AG04449 (cell line): ENCODE results near the gene TBX19.

ENCODE experiments used
- CTCF ChIA-PET: fragments of 350-600 bp; formaldehyde crosslinking; extraction: SDS; loops from one replicate; lab custom pipeline; 2021; ENCODE audit warnings: antibody characterized with exemption; lab: Yijun Ruan, JAX
- POLR2A ChIA-PET: fragments of 400-600, 350-600 bp; formaldehyde crosslinking; extraction: SDS; loops from one replicate; lab custom pipeline; 2020; ENCODE audit warnings: antibody characterized with exemption, inconsistent platforms; lab: Yijun Ruan, JAX
- DNase-seq: peaks from one replicate; pipeline ENCODE4 v3.0.0-alpha.2; 2010; ENCODE audit warnings: low read depth, low spot score
- H3K4me3 ChIP-seq: 2 replicates; pipeline ENCODE4 v1.5.1; 2011; ENCODE audit warnings: low read depth, mild to moderate bottlenecking, control low read depth, low read length
- TF ChIP-seq, protein P1 (sequence below): IDR thresholded peaks from one replicate; pipeline ENCODE4 v1.5.1; 2011; ENCODE audit warnings: mild to moderate bottlenecking, moderate library complexity, low read length, control low read depth, inconsistent platforms; ENCODE audit not compliant: insufficient read depth; ENCODE audit errors: missing control alignments

TBX19 gene

DNA sequence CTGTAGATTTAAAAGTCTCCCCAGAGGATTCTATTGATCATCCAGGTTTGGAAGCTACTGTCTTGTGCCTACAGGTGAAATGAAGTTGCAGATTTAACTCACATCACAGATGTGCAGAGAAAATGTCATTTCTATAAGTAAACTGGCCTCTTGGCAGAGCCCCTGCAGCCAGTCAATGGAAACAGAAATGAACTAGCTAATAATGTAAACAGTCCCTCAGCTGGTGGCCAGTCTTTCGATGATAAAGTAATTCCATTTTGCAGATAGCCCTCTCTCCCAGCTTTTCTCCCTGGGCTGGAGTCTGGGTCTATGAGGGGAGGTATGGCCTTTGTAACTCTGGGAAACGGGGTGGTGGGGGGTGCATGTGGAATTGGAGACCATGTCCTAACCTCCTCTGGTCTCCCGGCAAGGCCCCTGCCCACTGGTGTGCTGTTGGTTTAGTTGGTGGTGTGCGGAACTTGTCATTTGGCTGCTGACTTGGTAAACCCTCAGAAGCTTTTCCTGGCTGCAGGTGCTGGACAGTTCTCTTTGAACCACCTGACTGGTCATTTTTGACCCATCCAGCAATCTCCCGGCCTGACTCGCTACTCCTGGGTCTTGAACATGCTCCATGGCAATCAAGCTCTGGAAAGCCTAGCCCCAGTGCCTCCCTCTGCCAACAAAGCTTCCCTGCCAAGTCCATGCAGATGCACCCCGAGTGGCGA lies 14.9 kb downstream of the TBX19 start:
- ChIA-PET POLR2A (no interaction called here), CTCF (no interaction called here)
- TF ChIP-seq, protein P1, sequence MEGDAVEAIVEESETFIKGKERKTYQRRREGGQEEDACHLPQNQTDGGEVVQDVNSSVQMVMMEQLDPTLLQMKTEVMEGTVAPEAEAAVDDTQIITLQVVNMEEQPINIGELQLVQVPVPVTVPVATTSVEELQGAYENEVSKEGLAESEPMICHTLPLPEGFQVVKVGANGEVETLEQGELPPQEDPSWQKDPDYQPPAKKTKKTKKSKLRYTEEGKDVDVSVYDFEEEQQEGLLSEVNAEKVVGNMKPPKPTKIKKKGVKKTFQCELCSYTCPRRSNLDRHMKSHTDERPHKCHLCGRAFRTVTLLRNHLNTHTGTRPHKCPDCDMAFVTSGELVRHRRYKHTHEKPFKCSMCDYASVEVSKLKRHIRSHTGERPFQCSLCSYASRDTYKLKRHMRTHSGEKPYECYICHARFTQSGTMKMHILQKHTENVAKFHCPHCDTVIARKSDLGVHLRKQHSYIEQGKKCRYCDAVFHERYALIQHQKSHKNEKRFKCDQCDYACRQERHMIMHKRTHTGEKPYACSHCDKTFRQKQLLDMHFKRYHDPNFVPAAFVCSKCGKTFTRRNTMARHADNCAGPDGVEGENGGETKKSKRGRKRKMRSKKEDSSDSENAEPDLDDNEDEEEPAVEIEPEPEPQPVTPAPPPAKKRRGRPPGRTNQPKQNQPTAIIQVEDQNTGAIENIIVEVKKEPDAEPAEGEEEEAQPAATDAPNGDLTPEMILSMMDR = no peak
- H3K4me3 ChIP-seq = no peak overlapping the region
- no peak for DNase-seq

DNA sequence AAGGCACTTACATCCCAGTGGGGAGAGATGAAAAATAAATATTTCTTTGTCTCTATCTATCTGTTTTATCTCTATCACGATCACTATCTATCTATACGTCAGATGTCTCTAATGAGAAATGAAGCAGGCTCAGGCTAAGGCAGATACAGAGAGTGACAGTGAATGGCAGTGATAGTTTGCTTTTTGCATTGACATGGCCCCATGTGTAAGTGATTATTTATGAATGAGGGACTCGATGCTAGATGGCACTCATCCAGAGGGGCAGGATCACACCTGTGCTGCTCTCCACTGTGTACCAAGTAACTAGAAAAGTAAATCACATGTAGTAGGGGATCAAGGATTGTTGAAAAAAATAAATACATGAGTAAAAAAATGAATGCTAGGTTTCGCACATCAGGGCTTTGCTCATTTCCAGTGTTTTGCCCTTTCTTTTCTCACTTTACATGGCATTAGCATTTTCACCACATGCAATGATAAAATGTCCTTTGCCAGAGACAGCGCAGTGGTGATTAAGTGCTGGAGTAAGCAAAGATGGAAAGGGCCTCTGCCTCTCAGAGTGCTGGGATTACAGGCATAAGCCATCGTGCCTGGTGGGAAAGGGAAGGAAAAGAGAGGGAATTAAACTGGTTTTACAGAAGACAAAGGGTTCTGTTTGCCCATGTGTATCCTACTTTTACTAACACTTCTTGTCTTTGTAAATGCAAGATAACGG lies 16.5 kb downstream of the TBX19 start:
- ChIA-PET POLR2A (no interaction called here), CTCF (interaction anchor here (0.8 kb wide), 1 partner anchor 46 kb away, joined by 4 read pairs; no protein-coding TSS in a partner anchor)
- TF ChIP-seq, protein P1 = no peak
- DNase-seq = no peak
- H3K4me3 ChIP-seq = no peak overlapping the region

DNA sequence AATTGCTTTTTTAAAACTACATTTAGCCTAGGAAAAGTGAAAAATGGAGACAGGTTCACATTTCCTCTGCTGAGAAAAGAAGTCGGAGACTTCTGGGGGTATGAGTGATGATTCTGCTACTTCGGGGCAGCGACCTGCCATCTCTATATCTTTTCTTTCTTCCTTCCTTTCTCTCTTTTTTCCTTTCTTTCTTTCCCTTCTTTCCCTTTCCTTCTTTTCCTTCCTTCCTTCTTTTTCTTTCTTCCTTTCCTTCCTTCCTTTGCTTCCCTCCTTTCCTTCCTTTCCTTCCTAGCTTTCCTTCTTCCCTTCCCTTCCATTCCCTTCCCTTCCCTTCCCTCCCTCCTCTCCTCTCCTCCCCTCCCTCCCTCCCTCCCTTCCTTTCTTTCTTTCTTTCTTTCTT lies 17.8 kb downstream of the TBX19 start:
- H3K4me3 ChIP-seq = no peak overlapping the region
- no peak for DNase-seq
- ChIA-PET CTCF (no interaction called here), POLR2A (no interaction called here)
- TF ChIP-seq, protein P1 = no peak

DNA sequence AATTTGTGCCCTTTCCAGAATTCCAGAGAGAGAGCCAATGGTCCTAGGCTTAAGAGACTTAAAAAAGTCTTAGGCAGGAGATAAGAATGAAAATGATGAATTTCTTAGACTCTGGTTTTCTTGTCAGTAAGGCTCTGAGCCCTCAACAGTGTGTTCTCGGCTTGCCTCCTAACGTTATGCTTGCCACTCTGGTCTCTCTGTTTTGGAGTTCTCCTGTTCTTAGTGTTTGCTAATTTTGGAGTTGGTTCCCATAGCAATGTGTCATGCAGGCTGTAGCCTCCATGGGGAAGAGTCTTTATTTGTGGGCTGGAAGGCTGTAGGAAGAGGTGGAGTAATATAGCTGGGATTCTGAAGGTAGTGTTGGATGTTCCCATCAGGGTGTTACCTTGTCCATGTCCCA lies 19.9 kb downstream of the TBX19 start:
- ChIA-PET POLR2A (no interaction called here), CTCF (interaction anchor here (1.4 kb wide), 2 partner anchors 42 to 155 kb away, joined by 4 to 5 read pairs; no protein-coding TSS in a partner anchor)
- H3K4me3 ChIP-seq = no peak overlapping the region
- DNase-seq = no peak
- TF ChIP-seq, protein P1 = no peak

DNA sequence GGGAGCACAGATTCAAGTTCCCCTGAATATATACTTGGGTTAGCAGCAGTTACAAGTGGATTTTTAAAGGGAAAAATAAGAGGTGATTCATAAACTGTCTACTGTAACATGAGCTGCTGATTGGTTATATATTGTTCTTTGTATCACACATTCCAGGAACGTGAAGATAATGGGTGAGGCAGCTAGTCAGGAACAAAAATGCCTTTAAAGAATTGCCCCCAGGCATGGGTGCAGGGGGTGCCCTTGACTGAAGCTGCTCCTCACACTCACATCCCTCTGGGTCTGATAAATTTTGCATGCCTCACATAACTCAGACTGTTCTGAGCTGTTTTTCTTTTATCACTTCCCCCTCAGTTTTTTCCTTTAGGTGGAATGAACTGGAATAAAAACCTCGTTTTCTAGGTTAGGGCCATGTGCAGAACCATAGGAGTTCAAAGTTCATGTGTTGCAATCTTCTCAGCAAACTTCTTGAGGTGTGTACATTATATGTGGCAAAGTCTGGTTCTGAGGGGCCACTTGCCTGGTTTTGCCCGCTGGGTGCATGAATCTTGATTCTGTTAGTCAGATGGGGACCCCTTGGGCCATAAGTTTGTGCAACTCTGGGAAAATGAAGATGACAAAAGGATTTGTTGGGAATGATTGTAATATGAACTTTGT lies 21.1 kb downstream of the TBX19 start:
- POLR2A ChIA-PET = no interaction called here
- no peak overlapping the region for H3K4me3 ChIP-seq

More for the DNA sequence above, 21.1 kb downstream of the TBX19 start:
- DNase-seq = peak; percentile 53
- TF ChIP-seq, protein P1 = no peak
- CTCF ChIA-PET = interaction anchor here (0.7 to 0.8 kb wide), 2 partner anchors 20 kb away, joined by 3 to 4 read pairs; no protein-coding TSS in a partner anchor
